Loucy (cell line): ENCODE data around the gene TXLNB.

Source experiments
- CTCF ChIP-seq: fragments of 200-600 bp; sonication (generic); conservative IDR thresholded peaks from 2 replicates; pipeline ENCODE4 v1.5.1; 2014; ENCODE audit warnings: mild to moderate bottlenecking, antibody characterized with exemption, low read length
- EZH2phosphoT487 ChIP-seq: fragments of 200-600 bp; IDR thresholded peaks from 2 replicates; pipeline ENCODE4 v1.6.1; 2018; ENCODE audit warnings: antibody characterized with exemption, mild to moderate bottlenecking, moderate library complexity, borderline replicate concordance

DNA sequence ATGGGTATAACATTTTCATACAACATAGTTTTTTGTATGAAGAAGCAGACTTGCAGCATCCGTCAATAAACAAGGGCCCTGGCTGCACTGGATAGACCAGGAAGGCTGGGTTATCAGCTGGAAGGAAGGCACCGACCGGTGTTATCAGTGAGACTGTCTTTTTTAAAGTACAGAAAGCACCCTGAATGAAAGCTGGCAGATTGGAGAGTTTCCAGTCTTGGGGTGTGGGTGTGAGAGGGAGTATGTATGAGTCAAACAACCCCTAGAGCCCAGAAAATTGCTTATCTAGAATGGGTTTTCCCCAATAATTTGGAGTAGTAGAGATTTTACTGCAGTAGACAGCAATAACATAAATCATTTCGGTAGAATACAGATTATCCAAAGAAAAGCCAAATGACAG is 42.4 kb downstream of the TXLNB start:
- TF ChIP-seq CTCF: no peak
- TF ChIP-seq EZH2phosphoT487: no peak
